Fibroblast of lung (primary cell): ENCODE results near the gene VWA8. TPM values are rescaled to one million over a fixed set of nuclear protein-coding genes. Genes with fewer than 3 reads are reported as not detected.
"Not testable (repeated sequence)": the region's sequence is repeated elsewhere in the genome, so short reads cannot be mapped to it uniquely, and the experiment has no call there.

ENCODE experiments used
- DNase-seq, 2 donors: peaks; one replicate each; pipeline versions ENCODE4 v3.0.0 to v3.0.0-alpha.2; 2010; ENCODE audit warnings: low read depth in 2 of 2
- H2AFZ ChIP-seq: 2 replicates; pipeline ENCODE4 v1.5.1; 2012; ENCODE audit warnings: low read length, control low read depth, inconsistent platforms
- H3K27ac ChIP-seq: 2 replicates; pipeline ENCODE4 v1.5.1; 2011; ENCODE audit warnings: low read length, control low read depth; ENCODE audit not compliant: insufficient read depth
- H3K27me3 ChIP-seq: 2 replicates; pipeline ENCODE4 v1.5.1; 2011; ENCODE audit warnings: mild to moderate bottlenecking, low read length; ENCODE audit not compliant: control insufficient read depth, insufficient read depth
- H3K36me3 ChIP-seq: 2 replicates; pipeline ENCODE4 v1.5.1; 2011; ENCODE audit warnings: low read length; ENCODE audit not compliant: control insufficient read depth, insufficient read depth
- H3K4me1 ChIP-seq: 2 replicates; pipeline ENCODE4 v1.5.1; 2011; ENCODE audit warnings: low read length; ENCODE audit not compliant: control insufficient read depth, insufficient read depth; ENCODE audit errors: extremely low read depth
- H3K4me2 ChIP-seq: 2 replicates; pipeline ENCODE4 v1.5.1; 2011; ENCODE audit warnings: low read length, control low read depth; ENCODE audit not compliant: insufficient read depth; ENCODE audit errors: extremely low read depth
- H3K4me3 ChIP-seq, 4 experiments: fragments of 200-600 bp in 1 of 4; sonication (generic) in 1 of 4; replicated peaks in 1 of 4; 2 replicates each; pipeline ENCODE4 v1.5.1; 2011 to 2016; ENCODE audit warnings: low read length in 4 of 4, low read depth in 3 of 4, mild to moderate bottlenecking in 3 of 4, control low read depth in 2 of 4, inconsistent platforms in 1 of 4, mixed read lengths in 1 of 4; ENCODE audit not compliant: insufficient read depth in 1 of 4; ENCODE audit errors: control extremely low read depth in 1 of 4
- H3K79me2 ChIP-seq: 2 replicates; pipeline ENCODE4 v1.5.1; 2012; ENCODE audit warnings: mild to moderate bottlenecking, low read length, inconsistent platforms; ENCODE audit not compliant: control insufficient read depth, insufficient read depth
- H3K9ac ChIP-seq: 2 replicates; pipeline ENCODE4 v1.5.1; 2011; ENCODE audit warnings: mild to moderate bottlenecking, low read length, control low read depth; ENCODE audit not compliant: insufficient read depth
- H3K9me3 ChIP-seq: 2 replicates; pipeline ENCODE4 v1.5.1; 2012; ENCODE audit warnings: low read depth, low read length; ENCODE audit not compliant: control insufficient read depth, insufficient read depth
- H4K20me1 ChIP-seq: 2 replicates; pipeline ENCODE4 v1.5.1; 2011; ENCODE audit warnings: low read length; ENCODE audit not compliant: control insufficient read depth, insufficient read depth; ENCODE audit errors: extremely low read depth
- CTCF ChIP-seq, 2 donors: IDR thresholded peaks in 1 of 2; conservative IDR thresholded peaks in 1 of 2; 1 replicate in 1 of 2; 2 replicates in 1 of 2; pipeline ENCODE4 v1.5.1; 2011 to 2012; ENCODE audit warnings: low read length in 2 of 2, control low read depth in 1 of 2, inconsistent platforms in 1 of 2, low read depth in 1 of 2, mild to moderate bottlenecking in 1 of 2
- EZH2 ChIP-seq: IDR thresholded peaks from 2 replicates; pipeline ENCODE4 v1.5.1; 2012; ENCODE audit warnings: low read length, control low read depth, mild to moderate bottlenecking; ENCODE audit errors: missing control alignments
- polyA plus RNA-seq, 2 donors: library from polyadenylated mRNA; depleted of rRNA in 1 of 2; stranded (reverse) in 1 of 2; unstranded in 1 of 2; fragments of >200 nt; gene quantifications; 2 replicates each; pipeline ENCODE4 v1.2.1, GENCODE V29; 2011 to 2012; ENCODE audit warnings: missing spikeins in 1 of 2
- total RNA-seq: library from RNA; depleted of rRNA; stranded (reverse); fragments of >200 nt; gene quantifications from 2 replicates; pipeline ENCODE4 v1.2.1, GENCODE V29; 2014

Gene VWA8
- total and polyA plus RNA-seq, 2 donors (not counting 1 experiment from before 2014, with no cell fraction given): 12.6 to 29.9 TPM

DNA sequence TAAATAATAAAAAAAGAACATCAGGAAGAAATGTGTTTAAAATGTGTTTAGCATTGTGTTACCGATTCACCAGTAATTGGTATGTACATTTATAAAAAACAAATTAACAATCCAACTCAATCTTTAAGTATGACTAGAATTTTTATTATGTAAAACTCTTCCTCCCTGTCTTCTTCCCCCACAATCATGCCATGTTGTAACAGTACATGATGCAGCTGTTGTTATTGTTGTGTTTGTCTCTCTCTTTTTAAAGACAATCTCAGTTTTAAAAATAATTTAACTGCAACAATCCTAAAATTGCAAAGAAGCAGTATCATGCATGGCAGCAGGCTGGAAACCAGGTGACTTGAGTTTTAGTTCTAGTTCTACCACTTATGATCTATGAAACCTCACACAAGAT lies 323.3 kb downstream of the VWA8 start:
- Histone ChIP-seq H3K4me1 (no peaks in the 10 kb centered on the region), H3K4me3 (no peak overlapping the region), H3K27ac (no peak overlapping the region), H3K79me2 (no peaks in the 10 kb centered on the region), H4K20me1 (no peaks in the 10 kb centered on the region), H3K27me3 (no peaks in the 10 kb centered on the region), H3K36me3 (no peaks in the 10 kb centered on the region), H3K9ac (no peak overlapping the region), H3K9me3 (no peaks in the 10 kb centered on the region), H3K4me2 (no peak overlapping the region), H2AFZ (no peak overlapping the region)
- DNase-seq: no peak
- TF ChIP-seq EZH2 (no peak), CTCF (conservative IDR thresholded peaks at IDR 0.05 in 1 of 2, IDR thresholded peaks at IDR 0.05 in 1 of 2; ENCODE audit: low read depth in 1 of 2, low read length in 2 of 2) (no peak)

- not testable (repeated sequence) for H3K27ac ChIP-seq, H2AFZ ChIP-seq, DNase-seq, H3K36me3 ChIP-seq, H3K4me2 ChIP-seq, H3K9me3 ChIP-seq, H3K4me1 ChIP-seq, H3K9ac ChIP-seq, H3K79me2 ChIP-seq, H4K20me1 ChIP-seq, H3K27me3 ChIP-seq, H3K4me3 ChIP-seq
These were observed 323.9 kb downstream of the VWA8 start for GRCh38 chr13:41637032-41637431.

- H3K9me3 ChIP-seq, H3K9ac ChIP-seq, H2AFZ ChIP-seq, H4K20me1 ChIP-seq, H3K4me2 ChIP-seq, H3K79me2 ChIP-seq, DNase-seq, H3K27ac ChIP-seq, H3K36me3 ChIP-seq, H3K27me3 ChIP-seq, H3K4me3 ChIP-seq, H3K4me1 ChIP-seq: not testable (repeated sequence)
These were observed 324.3 kb downstream of the VWA8 start for GRCh38 chr13:41636590-41636989.

DNA sequence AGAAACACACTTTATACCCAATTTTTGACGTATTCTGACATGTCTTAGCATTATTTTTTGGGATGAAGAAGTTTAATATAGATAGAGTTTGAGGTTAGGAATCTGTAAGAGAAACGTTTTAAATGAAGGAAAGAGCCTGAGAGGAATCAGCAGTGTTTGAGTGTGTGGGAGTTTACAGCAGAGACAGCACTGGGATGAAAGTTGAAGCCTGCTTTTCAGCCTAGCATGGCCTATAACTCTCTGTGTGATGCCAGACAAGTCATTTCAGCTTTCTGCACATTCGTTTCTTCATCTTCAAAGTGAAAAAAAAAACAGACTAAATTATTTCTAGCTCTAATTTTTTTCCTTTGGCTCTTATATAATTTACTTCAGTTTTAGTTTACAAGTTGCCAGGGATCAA lies 326.5 kb downstream of the VWA8 start:
- TF ChIP-seq EZH2: no peak
- TF ChIP-seq CTCF (conservative IDR thresholded peaks at IDR 0.05 in 1 of 2, IDR thresholded peaks at IDR 0.05 in 1 of 2; ENCODE audit: low read depth in 1 of 2, low read length in 2 of 2): no peak
- H3K4me3 ChIP-seq: no peak overlapping the region
- H3K79me2 ChIP-seq: no peaks in the 10 kb centered on the region
- no peak overlapping the region for H3K27ac ChIP-seq
- no peak overlapping the region for H2AFZ ChIP-seq
- no peaks in the 10 kb centered on the region for H4K20me1 ChIP-seq
- no peak overlapping the region for H3K9ac ChIP-seq
- no peak overlapping the region for H3K4me2 ChIP-seq
- peaks cover 7% of the 10 kb centered on the region for H3K4me1 ChIP-seq
- DNase-seq: no peak
- H3K9me3 ChIP-seq: no peaks in the 10 kb centered on the region
- H3K27me3 ChIP-seq: no peaks in the 10 kb centered on the region
- H3K36me3 ChIP-seq: no peaks in the 10 kb centered on the region
